ENCODE measurements around the gene GREB1.
A peak's percentile ranks its signal among the peaks of the same experiment; 100 is the strongest.

The GREB1 gene

GRCh38 chr2:11612553-11613215 lies 78.8 kb downstream of the GREB1 start:
- Histone ChIP-seq H3K4me3 (no peak overlapping the region), H3K27ac (peak overlapping the region in 1 of 2 donors; percentile 16)
- DNase-seq (ENCODE audit: low spot score), result no peak
- TF ChIP-seq CTCF (IDR thresholded peaks at IDR 0.05), result no peak

DNA sequence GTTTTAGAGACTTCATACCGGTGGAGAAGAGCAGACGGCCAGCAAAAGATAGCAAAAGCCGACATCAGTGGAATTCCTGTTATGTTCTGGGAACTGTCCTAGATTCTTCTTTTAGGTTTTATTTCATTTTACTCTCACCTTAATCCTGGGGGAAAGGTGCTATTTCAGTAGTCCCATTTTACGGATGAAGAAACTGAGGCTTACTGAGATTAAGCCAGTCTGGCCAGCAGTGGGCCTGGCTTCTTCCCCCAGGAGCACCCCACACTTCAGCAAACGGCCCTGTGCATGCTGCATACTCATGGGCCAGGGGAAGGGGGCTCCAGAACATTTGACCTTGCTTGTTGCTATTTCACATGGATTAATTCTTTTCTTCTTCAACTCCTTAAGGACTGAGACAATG lies 79.5 kb downstream of the GREB1 start:
- no peak for TF ChIP-seq CTCF (IDR thresholded peaks at IDR 0.05)
- Histone ChIP-seq H3K4me3 (no peak overlapping the region), H3K27ac (no peak overlapping the region)
- DNase-seq (ENCODE audit: low spot score), result no peak

GRCh38 chr2:11615209-11615608 lies 81.4 kb downstream of the GREB1 start:
- no peak for TF ChIP-seq CTCF (IDR thresholded peaks at IDR 0.05)

GRCh38 chr2:11616097-11616687 lies 82.3 kb downstream of the GREB1 start:
- no peak for TF ChIP-seq CTCF (IDR thresholded peaks at IDR 0.05)
- no peak for DNase-seq (ENCODE audit: low spot score)
- Histone ChIP-seq H3K27ac (no peak overlapping the region), H3K4me3 (no peak overlapping the region)

More at GRCh38 chr2:11615209-11615608, 81.4 kb downstream of the GREB1 start:
- Histone ChIP-seq H3K27ac (no peak overlapping the region), H3K4me3 (no peak overlapping the region)
- DNase-seq (ENCODE audit: low spot score), result no peak

GRCh38 chr2:11616851-11617415 lies 83.1 kb downstream of the GREB1 start:
- no peak overlapping the region for H3K4me3 ChIP-seq
- no peak for DNase-seq (ENCODE audit: low spot score)
- no peak for TF ChIP-seq CTCF (IDR thresholded peaks at IDR 0.05)
- H3K27ac ChIP-seq, result no peak overlapping the region

DNA sequence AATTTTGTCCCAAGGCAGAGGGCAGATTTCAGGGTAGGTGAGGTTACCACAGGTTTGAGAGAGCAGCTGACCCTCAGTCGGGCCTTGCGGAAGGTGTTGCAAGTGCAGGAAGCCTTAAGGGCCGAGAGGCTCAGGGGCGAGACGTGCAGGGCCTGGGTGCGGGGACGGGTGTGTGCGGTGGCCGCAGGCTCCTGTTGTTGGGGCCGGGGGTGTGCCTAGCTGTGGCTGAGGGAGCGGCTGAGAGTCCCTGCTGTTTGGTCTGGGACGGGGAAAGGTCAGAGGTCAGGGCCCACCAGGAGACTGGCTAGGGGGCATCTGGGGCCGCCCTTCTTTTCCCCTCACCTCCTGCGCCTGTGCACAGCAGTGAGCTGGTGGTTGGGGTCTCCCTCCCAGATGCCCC lies 83.7 kb downstream of the GREB1 start:
- H3K4me3 ChIP-seq, result no peak overlapping the region

More for the DNA sequence above, 83.7 kb downstream of the GREB1 start:
- no peak overlapping the region for H3K27ac ChIP-seq
- no peak for DNase-seq (ENCODE audit: low spot score)
- TF ChIP-seq CTCF (IDR thresholded peaks at IDR 0.05), result no peak
